HCT116 (cell line): ENCODE data around the gene PPP2R5C. TPM values are rescaled to one million over a fixed set of nuclear protein-coding genes. Genes with fewer than 3 reads are reported as not detected.

Experiments
- ATAC-seq: fragments of 200-7000 bp; cut with Tn5 transposase; 2 replicates; pipeline ENCODE4 v1.9.1; 2020; ENCODE audit warnings: mild to moderate bottlenecking, moderate library complexity
- BruUV-seq: library from RNA; stranded (reverse); fragments of 400-500 nt; replicated peaks from 2 replicates; lab custom pipeline; 2021; lab: Mats Ljungman, UMichigan
- CTCF ChIA-PET: fragments of 300-600 bp; sonication (Branson Sonifier 250); formaldehyde crosslinking; loops from one replicate; lab custom pipeline; 2021; ENCODE audit warnings: antibody characterized with exemption; lab: Charles Lee
- POLR2A ChIA-PET: fragments of 300-600, 350-600 bp; sonication (Branson Sonifier 250); formaldehyde crosslinking; loops from one replicate; lab custom pipeline; 2021; ENCODE audit warnings: antibody characterized with exemption; lab: Charles Lee
- RAD21 ChIA-PET, 2 experiments: fragments of 300-600 bp; sonication (Branson Sonifier 250); formaldehyde crosslinking; loops; one replicate each; lab custom pipeline; 2023; ENCODE audit warnings: low total read pairs in 2 of 2; ENCODE audit not compliant: uncharacterized antibody in 2 of 2, unreplicated experiment in 2 of 2, low non-redundant PET in 1 of 2; lab: Charles Lee
- DNase-seq: peaks from one replicate; pipeline ENCODE4 v3.0.0-alpha.2; 2010; ENCODE audit warnings: low read depth, low spot score
- H2AFZ ChIP-seq: fragments of 200-600 bp; shearing (Covaris generic), sonication (generic); 2 replicates; pipeline ENCODE4 v1.6.1; 2017; ENCODE audit warnings: low read depth, mixed run types, mixed read lengths, antibody characterized with exemption, low read length; ENCODE audit not compliant: poor library complexity, severe bottlenecking
- H3K27ac ChIP-seq: 2 replicates; pipeline ENCODE4 v1.5.1; 2012; ENCODE audit warnings: low read depth, low read length
- H3K27me3 ChIP-seq: fragments of 200-600 bp; sonication (generic); 2 replicates; pipeline ENCODE4 v1.6.1; 2016; ENCODE audit warnings: mixed run types, low read length, mixed read lengths; ENCODE audit not compliant: insufficient read depth
- H3K36me3 ChIP-seq, 2 experiments: fragments of 200-500 bp in 1 of 2; fragments of 200-600 bp in 1 of 2; sonication (Bioruptor generic) in 1 of 2; sonication (generic) in 1 of 2; 2 replicates each; pipeline versions ENCODE4 v1.5.1 to v1.6.1; 2014 to 2016; ENCODE audit warnings: low read length in 2 of 2, inconsistent platforms in 1 of 2, mixed read lengths in 1 of 2, mixed run types in 1 of 2; ENCODE audit not compliant: insufficient read depth in 2 of 2, control insufficient read depth in 1 of 2
- H3K4me1 ChIP-seq, 2 experiments: fragments of 200-600 bp in 1 of 2; sonication (generic) in 1 of 2; 2 replicates each; pipeline versions ENCODE4 v1.5.1 to v1.6.1; 2012 to 2017; ENCODE audit warnings: low read length in 2 of 2, inconsistent platforms in 1 of 2, mild to moderate bottlenecking in 1 of 2, mixed read lengths in 1 of 2, mixed run types in 1 of 2, moderate library complexity in 1 of 2; ENCODE audit not compliant: insufficient read depth in 2 of 2, control insufficient read depth in 1 of 2
- H3K4me2 ChIP-seq: fragments of 200-600 bp; sonication (generic); 2 replicates; pipeline ENCODE4 v1.6.1; 2017; ENCODE audit warnings: mixed run types, low read length, mixed read lengths
- H3K4me3 ChIP-seq, 2 experiments: fragments of 200-600 bp in 1 of 2; sonication (generic) in 1 of 2; replicated peaks in 1 of 2; 2 replicates each; pipeline ENCODE4 v1.5.1; 2011 to 2016; ENCODE audit warnings: low read length in 2 of 2, control low read depth in 1 of 2, low read depth in 1 of 2, mild to moderate bottlenecking in 1 of 2, mixed read lengths in 1 of 2, mixed run types in 1 of 2
- H3K79me2 ChIP-seq: fragments of 200-600 bp; sonication (generic); 2 replicates; pipeline ENCODE4 v1.6.1; 2017; ENCODE audit warnings: mild to moderate bottlenecking, mixed run types, low read length, moderate library complexity, mixed read lengths; ENCODE audit not compliant: insufficient read depth
- H3K9ac ChIP-seq: fragments of 200-600 bp; sonication (generic); 2 replicates; pipeline ENCODE4 v1.6.1; 2016; ENCODE audit warnings: low read length, mixed read lengths
- H3K9me2 ChIP-seq: fragments of 200-600 bp; sonication (generic), shearing (Covaris generic); 2 replicates; pipeline ENCODE4 v1.6.1; 2017; ENCODE audit warnings: mixed run types, mild to moderate bottlenecking, moderate library complexity; ENCODE audit not compliant: insufficient read depth
- H3K9me3 ChIP-seq, 2 experiments: fragments of 200-500 bp in 1 of 2; fragments of 200-600 bp in 1 of 2; sonication (Bioruptor generic) in 1 of 2; sonication (generic) in 1 of 2; 2 replicates each; pipeline ENCODE4 v1.6.1; 2014 to 2017; ENCODE audit warnings: low read length in 2 of 2, mixed read lengths in 2 of 2, inconsistent platforms in 1 of 2, low read depth in 1 of 2, mild to moderate bottlenecking in 1 of 2, mixed run types in 1 of 2, moderate library complexity in 1 of 2; ENCODE audit not compliant: control insufficient read depth in 1 of 2, insufficient read depth in 1 of 2
- H4K20me1 ChIP-seq: fragments of 200-600 bp; sonication (generic), shearing (Covaris generic); 2 replicates; pipeline ENCODE4 v1.6.1; 2017; ENCODE audit warnings: mixed run types, mild to moderate bottlenecking, moderate library complexity; ENCODE audit not compliant: insufficient read depth
- CBX3 ChIP-seq: IDR thresholded peaks from 2 replicates; pipeline ENCODE4 v1.6.1; 2012; ENCODE audit warnings: low read depth
- ELF1 ChIP-seq: IDR thresholded peaks from 2 replicates; pipeline ENCODE4 v1.6.1; 2012; ENCODE audit warnings: low read depth, borderline replicate concordance
- EZH2 ChIP-seq: fragments of 200-600 bp; sonication (generic); IDR thresholded peaks from 2 replicates; pipeline ENCODE4 v1.6.1; 2017; ENCODE audit warnings: antibody characterized with exemption, mixed run types
- EZH2phosphoT487 ChIP-seq: fragments of 200-600 bp; IDR thresholded peaks from 2 replicates; pipeline ENCODE4 v1.6.1; 2018; ENCODE audit warnings: antibody characterized with exemption, borderline replicate concordance
- FOSL1 ChIP-seq: IDR thresholded peaks from 2 replicates; pipeline ENCODE4 v1.6.1; 2012; ENCODE audit warnings: low read depth
- JUND ChIP-seq: IDR thresholded peaks from 2 replicates; pipeline ENCODE4 v1.6.1; 2012
- POLR2A ChIP-seq: IDR thresholded peaks from 2 replicates; pipeline ENCODE4 v1.7.0; 2011; ENCODE audit warnings: borderline replicate concordance; ENCODE audit not compliant: insufficient read depth, insufficient read length; ENCODE audit errors: extremely low read depth
- POLR2AphosphoS5 ChIP-seq: IDR thresholded peaks from 2 replicates; pipeline ENCODE4 v1.6.1; 2011; ENCODE audit warnings: mild to moderate bottlenecking, low read depth, low read length, moderate library complexity
- RAD21 ChIP-seq: IDR thresholded peaks from 2 replicates; pipeline ENCODE4 v1.6.1; 2012; ENCODE audit warnings: low read depth, mild to moderate bottlenecking
- SP1 ChIP-seq: IDR thresholded peaks from 2 replicates; pipeline ENCODE4 v1.6.1; 2012; ENCODE audit warnings: low read depth
- SRF ChIP-seq: IDR thresholded peaks from 2 replicates; pipeline ENCODE4 v1.6.1; 2012; ENCODE audit warnings: low read depth
- TCF7L2 ChIP-seq: IDR thresholded peaks from 2 replicates; pipeline ENCODE4 v1.7.0; 2011; ENCODE audit warnings: borderline replicate concordance, inconsistent platforms; ENCODE audit not compliant: insufficient read depth, insufficient read length; ENCODE audit errors: extremely low read depth
- ZFX ChIP-seq: fragments of 450-650 bp; IDR thresholded peaks from 2 replicates; pipeline ENCODE4 v1.6.1; 2017
- ZNF274 ChIP-seq: fragments of 200-500 bp; sonication (Bioruptor generic); IDR thresholded peaks from 2 replicates; pipeline ENCODE4 v1.6.1; 2014; ENCODE audit warnings: mild to moderate bottlenecking, low read depth, low read length, inconsistent platforms
- intact Hi-C: fragments of 100-400 bp; cut with micrococcal nuclease; formaldehyde crosslinking; loops from 2 replicates; pipeline ENCODE4 v1.10.0; 2022
- total RNA-seq: library from RNA; stranded (reverse); gene quantifications from one replicate; pipeline ENCODE4 v1.2.1, GENCODE V29; 2021; ENCODE audit not compliant: unreplicated experiment
- TF ChIP-seq, protein P1 (sequence below), 3 experiments: fragments of 200-600 bp in 1 of 3; sonication (generic) in 1 of 3; IDR thresholded peaks in 2 of 3; conservative IDR thresholded peaks in 1 of 3; 2 replicates each; pipeline ENCODE4 v1.5.1; 2012 to 2017; ENCODE audit warnings: low read depth in 2 of 3, low read length in 2 of 3, antibody characterized with exemption in 1 of 3, borderline replicate concordance in 1 of 3, control low read depth in 1 of 3, mild to moderate bottlenecking in 1 of 3, mixed read lengths in 1 of 3, mixed run types in 1 of 3, moderate library complexity in 1 of 3; ENCODE audit not compliant: insufficient read depth in 1 of 3
- TF ChIP-seq, protein P2 (sequence below): IDR thresholded peaks from 2 replicates; pipeline ENCODE4 v1.6.1; 2012; ENCODE audit warnings: low read depth
- TF ChIP-seq, protein P3 (sequence below): IDR thresholded peaks from 2 replicates; pipeline ENCODE4 v1.6.1; 2012
- TF ChIP-seq, protein P4 (sequence below): IDR thresholded peaks from 2 replicates; pipeline ENCODE4 v1.6.1; 2011; ENCODE audit warnings: mild to moderate bottlenecking, low read length, moderate library complexity; ENCODE audit not compliant: insufficient replicate concordance; ENCODE audit errors: extremely low read depth

The PPP2R5C gene
- total RNA-seq, 1 experiment from 2014 or later, result 117 TPM

- no peak for TF ChIP-seq JUND
- no peak for TF ChIP-seq EZH2phosphoT487
- TF ChIP-seq SRF, result no peak
- TF ChIP-seq, protein P1, sequence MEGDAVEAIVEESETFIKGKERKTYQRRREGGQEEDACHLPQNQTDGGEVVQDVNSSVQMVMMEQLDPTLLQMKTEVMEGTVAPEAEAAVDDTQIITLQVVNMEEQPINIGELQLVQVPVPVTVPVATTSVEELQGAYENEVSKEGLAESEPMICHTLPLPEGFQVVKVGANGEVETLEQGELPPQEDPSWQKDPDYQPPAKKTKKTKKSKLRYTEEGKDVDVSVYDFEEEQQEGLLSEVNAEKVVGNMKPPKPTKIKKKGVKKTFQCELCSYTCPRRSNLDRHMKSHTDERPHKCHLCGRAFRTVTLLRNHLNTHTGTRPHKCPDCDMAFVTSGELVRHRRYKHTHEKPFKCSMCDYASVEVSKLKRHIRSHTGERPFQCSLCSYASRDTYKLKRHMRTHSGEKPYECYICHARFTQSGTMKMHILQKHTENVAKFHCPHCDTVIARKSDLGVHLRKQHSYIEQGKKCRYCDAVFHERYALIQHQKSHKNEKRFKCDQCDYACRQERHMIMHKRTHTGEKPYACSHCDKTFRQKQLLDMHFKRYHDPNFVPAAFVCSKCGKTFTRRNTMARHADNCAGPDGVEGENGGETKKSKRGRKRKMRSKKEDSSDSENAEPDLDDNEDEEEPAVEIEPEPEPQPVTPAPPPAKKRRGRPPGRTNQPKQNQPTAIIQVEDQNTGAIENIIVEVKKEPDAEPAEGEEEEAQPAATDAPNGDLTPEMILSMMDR (IDR thresholded peaks at IDR 0.05 in 2 of 3, conservative IDR thresholded peaks at IDR 0.05 in 1 of 3; ENCODE audit: borderline replicate concordance in 1 of 3, insufficient read depth in 1 of 3, low read depth in 2 of 3, low read length in 2 of 3), result no peak
- no peak for TF ChIP-seq CBX3
- TF ChIP-seq, protein P2, sequence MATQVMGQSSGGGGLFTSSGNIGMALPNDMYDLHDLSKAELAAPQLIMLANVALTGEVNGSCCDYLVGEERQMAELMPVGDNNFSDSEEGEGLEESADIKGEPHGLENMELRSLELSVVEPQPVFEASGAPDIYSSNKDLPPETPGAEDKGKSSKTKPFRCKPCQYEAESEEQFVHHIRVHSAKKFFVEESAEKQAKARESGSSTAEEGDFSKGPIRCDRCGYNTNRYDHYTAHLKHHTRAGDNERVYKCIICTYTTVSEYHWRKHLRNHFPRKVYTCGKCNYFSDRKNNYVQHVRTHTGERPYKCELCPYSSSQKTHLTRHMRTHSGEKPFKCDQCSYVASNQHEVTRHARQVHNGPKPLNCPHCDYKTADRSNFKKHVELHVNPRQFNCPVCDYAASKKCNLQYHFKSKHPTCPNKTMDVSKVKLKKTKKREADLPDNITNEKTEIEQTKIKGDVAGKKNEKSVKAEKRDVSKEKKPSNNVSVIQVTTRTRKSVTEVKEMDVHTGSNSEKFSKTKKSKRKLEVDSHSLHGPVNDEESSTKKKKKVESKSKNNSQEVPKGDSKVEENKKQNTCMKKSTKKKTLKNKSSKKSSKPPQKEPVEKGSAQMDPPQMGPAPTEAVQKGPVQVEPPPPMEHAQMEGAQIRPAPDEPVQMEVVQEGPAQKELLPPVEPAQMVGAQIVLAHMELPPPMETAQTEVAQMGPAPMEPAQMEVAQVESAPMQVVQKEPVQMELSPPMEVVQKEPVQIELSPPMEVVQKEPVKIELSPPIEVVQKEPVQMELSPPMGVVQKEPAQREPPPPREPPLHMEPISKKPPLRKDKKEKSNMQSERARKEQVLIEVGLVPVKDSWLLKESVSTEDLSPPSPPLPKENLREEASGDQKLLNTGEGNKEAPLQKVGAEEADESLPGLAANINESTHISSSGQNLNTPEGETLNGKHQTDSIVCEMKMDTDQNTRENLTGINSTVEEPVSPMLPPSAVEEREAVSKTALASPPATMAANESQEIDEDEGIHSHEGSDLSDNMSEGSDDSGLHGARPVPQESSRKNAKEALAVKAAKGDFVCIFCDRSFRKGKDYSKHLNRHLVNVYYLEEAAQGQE, result no peak
- TF ChIP-seq TCF7L2, result no peak
- TF ChIP-seq, protein P3, sequence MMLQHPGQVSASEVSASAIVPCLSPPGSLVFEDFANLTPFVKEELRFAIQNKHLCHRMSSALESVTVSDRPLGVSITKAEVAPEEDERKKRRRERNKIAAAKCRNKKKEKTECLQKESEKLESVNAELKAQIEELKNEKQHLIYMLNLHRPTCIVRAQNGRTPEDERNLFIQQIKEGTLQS, result no peak
- TF ChIP-seq POLR2AphosphoS5, result no peak
- no peak for TF ChIP-seq RAD21
- no peak for TF ChIP-seq POLR2A
- no peak for TF ChIP-seq FOSL1
- TF ChIP-seq EZH2, result no peak
- TF ChIP-seq ZFX, result no peak
- no peak for TF ChIP-seq ELF1
- TF ChIP-seq, protein P4, sequence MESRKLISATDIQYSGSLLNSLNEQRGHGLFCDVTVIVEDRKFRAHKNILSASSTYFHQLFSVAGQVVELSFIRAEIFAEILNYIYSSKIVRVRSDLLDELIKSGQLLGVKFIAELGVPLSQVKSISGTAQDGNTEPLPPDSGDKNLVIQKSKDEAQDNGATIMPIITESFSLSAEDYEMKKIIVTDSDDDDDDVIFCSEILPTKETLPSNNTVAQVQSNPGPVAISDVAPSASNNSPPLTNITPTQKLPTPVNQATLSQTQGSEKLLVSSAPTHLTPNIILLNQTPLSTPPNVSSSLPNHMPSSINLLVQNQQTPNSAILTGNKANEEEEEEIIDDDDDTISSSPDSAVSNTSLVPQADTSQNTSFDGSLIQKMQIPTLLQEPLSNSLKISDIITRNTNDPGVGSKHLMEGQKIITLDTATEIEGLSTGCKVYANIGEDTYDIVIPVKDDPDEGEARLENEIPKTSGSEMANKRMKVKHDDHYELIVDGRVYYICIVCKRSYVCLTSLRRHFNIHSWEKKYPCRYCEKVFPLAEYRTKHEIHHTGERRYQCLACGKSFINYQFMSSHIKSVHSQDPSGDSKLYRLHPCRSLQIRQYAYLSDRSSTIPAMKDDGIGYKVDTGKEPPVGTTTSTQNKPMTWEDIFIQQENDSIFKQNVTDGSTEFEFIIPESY, result no peak
- no peak for TF ChIP-seq SP1
- no peak for TF ChIP-seq ZNF274
- no peaks in the 10 kb centered on the region for H3K27me3 ChIP-seq
- no peak overlapping the region for H3K27ac ChIP-seq
- no peaks in the 10 kb centered on the region for H3K9me2 ChIP-seq
- H3K79me2 ChIP-seq, result no peaks in the 10 kb centered on the region
- no peak overlapping the region for H3K4me3 ChIP-seq
- peaks cover 0 to 6% of the 10 kb centered on the region in 2 experiments; a peak in 2 of 4 replicates for H3K4me1 ChIP-seq
- no peaks in the 10 kb centered on the region for H3K9me3 ChIP-seq
- H3K4me2 ChIP-seq, result no peak overlapping the region
- no peak overlapping the region for H2AFZ ChIP-seq
- intact Hi-C loops, result no loop called here
- BruUV-seq, result no TSS peak
- no peak overlapping the region for H3K9ac ChIP-seq
- RAD21 ChIA-PET, result no interaction called here
- no peaks in the 10 kb centered on the region for H3K36me3 ChIP-seq
- no peaks in the 10 kb centered on the region for H4K20me1 ChIP-seq
- POLR2A ChIA-PET, result no interaction called here
- ATAC-seq, result no peak
- CTCF ChIA-PET, result no interaction called here
- no peak for DNase-seq
Observed at GRCh38 chr14:101955695-101956161, 194.2 kb downstream of the PPP2R5C start.
